Right lobe of liver (tissue), 6 donors: ENCODE results near the gene CNTN5. TPM values are rescaled to one million over a fixed set of nuclear protein-coding genes. Genes with fewer than 3 reads are reported as not detected.
"Not testable (repeated sequence)": the region's sequence is repeated elsewhere in the genome, so short reads cannot be mapped to it uniquely, and the experiment has no call there.

Experiments used
- ATAC-seq, 4 donors: fragments of 200-7000 bp; cut with Tn5 transposase; one replicate each; pipeline ENCODE4 v1.9.1; 2020; ENCODE audit warnings: mild to moderate bottlenecking in 4 of 4, moderate library complexity in 4 of 4
- DNase-seq, 3 donors: peaks; one replicate each; pipeline ENCODE4 v3.0.0-alpha.2; 2020
- H3K27ac ChIP-seq, 3 donors: fragments of 200-600 bp; one replicate each; pipeline ENCODE4 v1.8.0; 2022
- H3K27me3 ChIP-seq, 2 donors: fragments of 200-600 bp; one replicate each; pipeline ENCODE4 v1.8.0; 2022
- H3K36me3 ChIP-seq, 4 donors: fragments of 200-600 bp; sonication (generic) in 1 of 4; one replicate each; pipeline versions ENCODE4 v1.5.1 to v1.8.0; 2017 to 2022; ENCODE audit warnings: control low read depth in 1 of 4
- H3K4me1 ChIP-seq, 4 donors: fragments of 200-600 bp; sonication (generic) in 1 of 4; one replicate each; pipeline versions ENCODE4 v1.5.1 to v1.8.0; 2017 to 2022; ENCODE audit warnings: control low read depth in 1 of 4
- H3K4me3 ChIP-seq, 3 donors: fragments of 200-600 bp; one replicate each; pipeline ENCODE4 v1.8.0; 2022
- H3K9me3 ChIP-seq, 4 donors: fragments of 200-600 bp; sonication (generic) in 1 of 4; one replicate each; pipeline versions ENCODE4 v1.5.1 to v1.8.0; 2017 to 2022; ENCODE audit warnings: control low read depth in 1 of 4
- CTCF ChIP-seq, 4 donors: fragments of 200-600 bp in 3 of 4; fragments of 450-650 bp in 1 of 4; IDR thresholded peaks; one replicate each; pipeline versions ENCODE4 v1.5.1 to v1.8.0; 2016 to 2022; ENCODE audit warnings: antibody characterized with exemption in 4 of 4, mild to moderate bottlenecking in 2 of 4
- POLR2A ChIP-seq: fragments of 450-650 bp; IDR thresholded peaks from one replicate; pipeline ENCODE4 v1.6.1; 2017; ENCODE audit warnings: antibody characterized with exemption, mild to moderate bottlenecking
- WGBS: methylation state at CpG from one replicate; pipeline ENCODE4 v1.1.6; 2018; ENCODE audit warnings: low coverage, low lambda C conversion rate; ENCODE audit not compliant: insufficient coverage; ENCODE audit errors: missing lambda C conversion rate; 5-methylcytosine and 5-hydroxymethylcytosine counted together
- intact Hi-C, 2 donors: fragments of 100-400 bp; cut with DNase I; formaldehyde crosslinking; loops; one replicate each; pipeline versions ENCODE4 v1.11.2 to v1.14.1; 2022
- total RNA-seq, 6 experiments: library from RNA; depleted of rRNA in 2 of 6; stranded (reverse); fragments of >200 nt in 2 of 6; fragmentation: NEBNext Ultra II Directional in 3 of 6; extraction: Animal tissue kit (Norgen Biotek cat#: 25700) in 3 of 6; gene quantifications; one replicate each; pipeline versions ENCODE4 v1.1.0 to v1.2.4, GENCODE V29; 2016 to 2023
- donor health status: DM: no; HTN: yes; CAD: no.
- donor health status: DM: no; HTN: no; CAD: no.
- donor health status: DM: no; HTN: no; CAD: no.
- donor health status: DM: no; HTN: yes; CAD: no.
- donor health status: DM: no; HTN: yes; CAD: no.

Gene CNTN5
- total RNA-seq, 6 experiments from 2014 or later, result 0.13 to 0.19 TPM; not detected in 4

GRCh38 chr11:99275521-99275920 is 254.8 kb downstream of the CNTN5 start:
- WGBS, result 68% methylated on average over 2 of the region's 2 CpGs
- no peaks in the 10 kb centered on the region for H3K27me3 ChIP-seq
- intact Hi-C loops, result no loop called here
- no peak overlapping the region for H3K27ac ChIP-seq
- no peaks in the 10 kb centered on the region for H3K4me1 ChIP-seq
- no peak overlapping the region for H3K4me3 ChIP-seq
- DNase-seq (no peak), ATAC-seq (no peak)
- TF ChIP-seq POLR2A (no peak), CTCF (IDR thresholded peaks at IDR 0.05) (no peak)
- H3K36me3 ChIP-seq, result no peaks in the 10 kb centered on the region
- no peaks in the 10 kb centered on the region for H3K9me3 ChIP-seq

- intact Hi-C loops, result no loop called here
These were observed 256.5 kb downstream of the CNTN5 start for GRCh38 chr11:99277281-99277680.

GRCh38 chr11:99279266-99279665 is 258.5 kb downstream of the CNTN5 start:
- H3K4me1 ChIP-seq, result no peaks in the 10 kb centered on the region
- no peaks in the 10 kb centered on the region for H3K27me3 ChIP-seq
- no peak overlapping the region for H3K4me3 ChIP-seq
- H3K36me3 ChIP-seq, result no peaks in the 10 kb centered on the region
- TF ChIP-seq POLR2A (no peak), CTCF (IDR thresholded peaks at IDR 0.05) (no peak)
- ATAC-seq (no peak), DNase-seq (no peak)
- H3K27ac ChIP-seq, result no peak overlapping the region
- intact Hi-C loops, result no loop called here
- no peaks in the 10 kb centered on the region for H3K9me3 ChIP-seq

More at GRCh38 chr11:99277281-99277680, 256.5 kb downstream of the CNTN5 start:
- no peak overlapping the region for H3K27ac ChIP-seq
- TF ChIP-seq POLR2A, result no peak
- TF ChIP-seq CTCF (IDR thresholded peaks at IDR 0.05), result no peak
- DNase-seq, result no peak
- H3K4me1 ChIP-seq, result no peaks in the 10 kb centered on the region
- 24% methylated on average over 1 of the region's 1 CpG for WGBS
- no peaks in the 10 kb centered on the region for H3K36me3 ChIP-seq
- no peaks in the 10 kb centered on the region for H3K27me3 ChIP-seq
- no peak overlapping the region for H3K4me3 ChIP-seq
- no peaks in the 10 kb centered on the region for H3K9me3 ChIP-seq
- ATAC-seq, result no peak

GRCh38 chr11:99281331-99281730 is 260.6 kb downstream of the CNTN5 start:
- intact Hi-C loops, result no loop called here
- Histone ChIP-seq H3K4me1 (no peaks in the 10 kb centered on the region), H3K27me3 (no peaks in the 10 kb centered on the region), H3K27ac (no peak overlapping the region), H3K9me3 (no peaks in the 10 kb centered on the region), H3K4me3 (no peak overlapping the region), H3K36me3 (no peaks in the 10 kb centered on the region)
- no peak for TF ChIP-seq CTCF (IDR thresholded peaks at IDR 0.05)
- TF ChIP-seq POLR2A, result no peak
- 67% methylated on average over 1 of the region's 1 CpG for WGBS
- ATAC-seq, result no peak
- no peak for DNase-seq

GRCh38 chr11:99297925-99298324 is 277.2 kb downstream of the CNTN5 start:
- DNase-seq, H3K36me3 ChIP-seq, H3K4me3 ChIP-seq, intact Hi-C loops, H3K27me3 ChIP-seq, H3K9me3 ChIP-seq, H3K27ac ChIP-seq, ATAC-seq, H3K4me1 ChIP-seq: not testable (repeated sequence)
- 57% methylated on average over 8 of the region's 8 CpGs for WGBS
